ENCODE results near the gene CDC42EP1. TPM values are rescaled to one million over a fixed set of nuclear protein-coding genes. Genes with fewer than 3 reads are reported as not detected.

Gene CDC42EP1
- total and polyA plus RNA-seq, 2 experiments from 2014 or later, result 7.7 to 10.2 TPM

GRCh38 chr22:37544955-37545702 lies 15.2 kb upstream of the CDC42EP1 start:
- Mint-ChIP-seq H3K4me1 (peaks cover 33% of the 10 kb centered on the region), H3K4me3 (peak overlapping the region; percentile 59), H3K36me3 (ENCODE audit: low read depth) (no peaks in the 10 kb centered on the region), H3K27me3 (ENCODE audit: insufficient read depth, low read depth, poor library complexity) (peaks cover 14% of the 10 kb centered on the region), H3K27ac (peak overlapping the region; percentile 85; the same call in 1 of the 2 replicates), H3K9me3 (no peaks in the 10 kb centered on the region; the same call in 2 of the 3 replicates)
- Histone ChIP-seq H3K4me1 (ENCODE audit: insufficient read depth) (peaks cover 23% of the 10 kb centered on the region), H3K36me3 (ENCODE audit: insufficient read depth) (no peaks in the 10 kb centered on the region), H3K4me3 (peak overlapping the region; percentile 68), H3K27me3 (ENCODE audit: insufficient read depth) (no peaks in the 10 kb centered on the region), H3K79me2 (replicated peaks; ENCODE audit: insufficient read depth) (no peaks in the 10 kb centered on the region), H3K27ac (ENCODE audit: low read depth) (peak overlapping the region; percentile 97; the same call in 1 of the 2 replicates), H2AFZ (peak overlapping the region; percentile 72; the same call in 1 of the 2 replicates), H3K9me2 (ENCODE audit: insufficient read depth) (no peaks in the 10 kb centered on the region), H3K4me2 (peak overlapping the region; percentile 92), H3F3A (replicated peaks; ENCODE audit: low read depth) (peaks cover 11% of the 10 kb centered on the region), H4K20me1 (replicated peaks; ENCODE audit: insufficient read depth) (no peaks in the 10 kb centered on the region)
- DNase-seq (ENCODE audit: low spot score), result peak; percentile 94
- ATAC-seq, result peak; percentile 71
- TF ChIP-seq CREB1 (CRISPR knock-in tag; IDR thresholded peaks at IDR 0.05; ENCODE audit: low read depth) (peak; percentile 55), EZH2 (IDR thresholded peaks at IDR 0.05; ENCODE audit: low read depth, unreplicated experiment) (no peak), POLR2AphosphoS5 (IDR thresholded peaks at IDR 0.05; ENCODE audit: low read depth) (no peak), CTCF (conservative IDR thresholded peaks at IDR 0.05; ENCODE audit: low read depth in 2 of 2) (peak; percentile 85 to 96)

- Histone ChIP-seq H3K79me2 (replicated peaks; ENCODE audit: insufficient read depth) (no peaks in the 10 kb centered on the region), H3F3A (replicated peaks; ENCODE audit: low read depth) (peaks cover 11% of the 10 kb centered on the region), H3K4me1 (ENCODE audit: insufficient read depth) (peaks cover 23% of the 10 kb centered on the region), H3K36me3 (ENCODE audit: insufficient read depth) (no peaks in the 10 kb centered on the region), H3K9me2 (ENCODE audit: insufficient read depth) (no peaks in the 10 kb centered on the region), H3K27ac (ENCODE audit: low read depth) (peak overlapping the region; percentile 97), H3K27me3 (ENCODE audit: insufficient read depth) (no peaks in the 10 kb centered on the region), H3K4me2 (peak overlapping the region; percentile 92), H4K20me1 (replicated peaks; ENCODE audit: insufficient read depth) (no peaks in the 10 kb centered on the region), H2AFZ (peak overlapping the region; percentile 93), H3K4me3 (peak overlapping the region; percentile 68)
- ATAC-seq (peak; percentile 78), DNase-seq (ENCODE audit: low spot score) (peak; percentile 98)
- H3K4me3 Mint-ChIP-seq, result peak overlapping the region; percentile 59
- TF ChIP-seq ZNF331 (CRISPR knock-in tag; IDR thresholded peaks at IDR 0.05; ENCODE audit: low read depth) (no peak), POLR2AphosphoS5 (IDR thresholded peaks at IDR 0.05; ENCODE audit: low read depth) (peak; percentile 65)
- peaks cover 16% of the 10 kb centered on the region for H3K27me3 Mint-ChIP-seq (ENCODE audit: insufficient read depth, low read depth, poor library complexity)
- no peaks in the 10 kb centered on the region; the same call in 2 of the 3 replicates for H3K9me3 Mint-ChIP-seq
- H3K27ac Mint-ChIP-seq, result peak overlapping the region; percentile 84; the same call in 1 of the 2 replicates
- no peaks in the 10 kb centered on the region for H3K36me3 Mint-ChIP-seq (ENCODE audit: low read depth)
- peaks cover 29% of the 10 kb centered on the region for H3K4me1 Mint-ChIP-seq
Observed at GRCh38 chr22:37545703-37546436, 14.4 kb upstream of the CDC42EP1 start.
